Smooth muscle cell (in vitro differentiated cells): ENCODE measurements around the gene INPP5B. TPM values are rescaled to one million over a fixed set of nuclear protein-coding genes. Genes with fewer than 3 reads are reported as not detected.

ENCODE experiments used
- DNase-seq: peaks from one replicate; lab custom pipeline; 2025; ENCODE audit not compliant: unreplicated experiment; lab: John Stamatoyannopoulos, UW
- H2AFZ ChIP-seq: fragments of 200-600 bp; sonication (generic); 2 replicates; pipeline ENCODE4 v1.6.0; 2016; ENCODE audit warnings: antibody characterized with exemption, low read depth, mild to moderate bottlenecking
- H3F3A ChIP-seq: fragments of 200-600 bp; sonication (generic); 2 replicates; pipeline ENCODE4 v1.6.0; 2017; ENCODE audit warnings: antibody characterized with exemption, low read depth
- H3K27ac ChIP-seq: fragments of 200-600 bp; sonication (generic); 2 replicates; pipeline ENCODE4 v1.5.1; 2016; ENCODE audit warnings: low read depth, mild to moderate bottlenecking
- H3K27me3 ChIP-seq: fragments of 200-600 bp; sonication (generic); 2 replicates; pipeline ENCODE4 v1.6.1; 2016; ENCODE audit warnings: low read depth, mild to moderate bottlenecking
- H3K36me3 ChIP-seq: fragments of 200-600 bp; sonication (generic); 2 replicates; pipeline ENCODE4 v1.5.1; 2016; ENCODE audit warnings: low read depth
- H3K4me1 ChIP-seq: fragments of 200-600 bp; sonication (generic); 2 replicates; pipeline ENCODE4 v1.5.1; 2016; ENCODE audit warnings: low read depth
- H3K4me2 ChIP-seq: fragments of 200-600 bp; sonication (generic); 2 replicates; pipeline ENCODE4 v1.6.0; 2016; ENCODE audit warnings: mild to moderate bottlenecking
- H3K4me3 ChIP-seq: fragments of 200-600 bp; sonication (generic); 2 replicates; pipeline ENCODE4 v1.5.1; 2016; ENCODE audit warnings: mild to moderate bottlenecking
- H3K79me2 ChIP-seq: fragments of 200-600 bp; sonication (generic); 2 replicates; pipeline ENCODE4 v1.6.0; 2016; ENCODE audit warnings: low read depth, mild to moderate bottlenecking
- H3K9ac ChIP-seq: fragments of 200-600 bp; sonication (generic); 2 replicates; pipeline ENCODE4 v1.6.0; 2016; ENCODE audit warnings: low read depth
- H3K9me3 ChIP-seq: fragments of 200-600 bp; sonication (generic); replicated peaks from 2 replicates; pipeline ENCODE4 v1.5.1; 2016; ENCODE audit warnings: low read depth
- H4K20me1 ChIP-seq: fragments of 200-600 bp; sonication (generic); 2 replicates; pipeline ENCODE4 v1.6.0; 2016; ENCODE audit warnings: low read depth
- CTCF ChIP-seq: fragments of 200-600 bp; sonication (generic); IDR thresholded peaks from 2 replicates; pipeline ENCODE4 v1.5.1; 2017; ENCODE audit warnings: borderline replicate concordance, mild to moderate bottlenecking, antibody characterized with exemption; ENCODE audit not compliant: insufficient read depth, poor library complexity, severe bottlenecking
- WGBS: methylation state at CpG from one replicate; pipeline ENCODE4 v1.1.7; 2016; ENCODE audit warnings: low lambda C conversion rate; 5-methylcytosine and 5-hydroxymethylcytosine counted together
- polyA plus RNA-seq: library from polyadenylated mRNA; unstranded; fragments of >200 nt; fragmentation: Nextera tagmentation; extraction: Ambion mirVana; gene quantifications from 2 replicates; pipeline ENCODE4 v1.2.1, GENCODE V29; 2016
- total RNA-seq: library from RNA; depleted of rRNA; stranded (reverse); fragments of >200 nt; gene quantifications from 2 replicates; pipeline ENCODE4 v1.2.3, GENCODE V29; 2014

The INPP5B gene
- total and polyA plus RNA-seq, 2 experiments from 2014 or later: 6.7 to 11.0 TPM

DNA sequence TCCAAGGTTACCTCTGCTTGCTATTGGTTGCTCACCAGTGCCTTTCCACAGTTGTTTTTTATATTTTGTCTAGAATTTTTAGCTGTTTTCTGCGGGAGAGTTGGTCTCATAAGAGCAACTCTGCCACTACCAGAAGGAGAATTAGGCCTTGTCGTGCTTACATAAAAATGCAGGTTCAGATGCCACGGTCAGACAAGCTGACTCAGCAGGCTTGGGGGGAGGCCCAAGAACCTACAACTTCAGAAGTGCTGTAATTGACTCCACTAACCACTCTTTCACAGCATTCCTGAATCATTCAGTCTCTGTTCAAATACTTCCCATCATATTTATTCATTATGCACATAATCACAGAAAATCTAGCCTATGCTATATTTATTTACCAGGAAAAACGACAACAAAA is 115.7 kb downstream of the INPP5B start:
- Histone ChIP-seq H3K79me2 (no peaks in the 10 kb centered on the region), H3K4me1 (no peaks in the 10 kb centered on the region), H3K4me2 (no peak overlapping the region), H3K36me3 (peaks cover 25% of the 10 kb centered on the region), H3F3A (no peaks in the 10 kb centered on the region), H3K9ac (no peak overlapping the region), H3K4me3 (no peak overlapping the region), H4K20me1 (no peaks in the 10 kb centered on the region), H3K27me3 (no peaks in the 10 kb centered on the region), H3K9me3 (no peaks in the 10 kb centered on the region), H3K27ac (no peak overlapping the region), H2AFZ (no peak overlapping the region)
- no peak for DNase-seq
- TF ChIP-seq CTCF: no peak
- 98% methylated on average over 4 of the region's 4 CpGs for WGBS

DNA sequence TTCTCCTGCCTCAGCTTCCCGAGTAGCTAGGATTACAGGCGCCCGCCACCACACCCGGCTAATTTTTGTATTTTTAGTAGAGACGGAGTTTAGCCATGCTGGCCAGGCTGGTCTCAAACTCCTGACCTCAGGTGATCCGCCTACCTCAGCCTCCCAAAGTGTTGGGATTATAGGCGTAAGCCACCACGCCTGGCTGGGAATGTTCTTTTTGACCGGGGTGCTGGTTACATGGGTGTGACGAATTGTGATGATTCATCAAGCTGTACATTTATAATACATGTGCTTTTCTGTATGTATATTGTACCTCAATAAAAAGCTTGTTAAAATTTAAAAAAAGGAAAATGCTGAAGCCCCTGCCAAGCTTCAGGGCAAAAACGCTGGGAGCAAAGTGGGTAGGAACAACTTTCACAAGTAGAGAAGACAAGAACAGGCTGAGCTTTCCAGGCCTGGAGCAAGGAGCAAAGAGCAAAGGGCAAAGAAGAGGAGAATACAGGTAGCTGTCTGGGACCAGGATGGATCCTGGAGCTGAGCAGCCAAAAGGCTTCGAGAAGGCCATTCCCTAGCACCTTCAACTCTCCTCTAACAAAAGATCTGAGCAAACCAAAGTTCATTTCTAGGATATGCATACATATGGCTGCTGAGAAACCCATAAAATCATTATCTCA is 118.3 kb downstream of the INPP5B start:
- no peak overlapping the region for H3K4me2 ChIP-seq
- H2AFZ ChIP-seq: no peak overlapping the region
- TF ChIP-seq CTCF: no peak
- H3K9me3 ChIP-seq: no peaks in the 10 kb centered on the region
- no peaks in the 10 kb centered on the region for H3K27me3 ChIP-seq
- no peak overlapping the region for H3K27ac ChIP-seq
- H3K9ac ChIP-seq: no peak overlapping the region
- H3F3A ChIP-seq: no peaks in the 10 kb centered on the region
- peaks cover 16% of the 10 kb centered on the region for H3K36me3 ChIP-seq
- WGBS: 99% methylated on average over 12 of the region's 12 CpGs
- H4K20me1 ChIP-seq: no peaks in the 10 kb centered on the region
- no peaks in the 10 kb centered on the region for H3K4me1 ChIP-seq
- no peaks in the 10 kb centered on the region for H3K79me2 ChIP-seq
- DNase-seq: no peak
- no peak overlapping the region for H3K4me3 ChIP-seq

DNA sequence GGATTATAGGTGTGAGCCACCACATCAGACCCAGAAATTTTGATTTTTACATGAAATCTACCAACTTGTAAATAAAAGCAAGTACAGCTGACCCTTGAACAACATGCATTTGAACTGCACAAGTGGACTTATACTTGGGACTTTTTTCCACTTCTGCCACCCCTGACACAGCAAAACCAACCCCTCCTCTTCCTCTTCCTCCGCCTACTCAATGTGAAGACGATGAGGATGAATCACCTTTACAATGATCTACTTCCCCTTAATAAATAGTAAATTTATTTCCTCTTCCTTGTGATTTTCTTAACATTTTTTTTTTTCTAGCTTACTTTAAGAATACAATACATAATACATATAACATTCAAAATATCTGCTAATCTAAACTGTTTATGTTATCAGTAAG is 121.3 kb downstream of the INPP5B start:
- no peaks in the 10 kb centered on the region for H4K20me1 ChIP-seq
- no peak overlapping the region for H3K4me2 ChIP-seq
- no peak overlapping the region for H2AFZ ChIP-seq
- H3K36me3 ChIP-seq: peaks cover 8% of the 10 kb centered on the region
- TF ChIP-seq CTCF: no peak
- no peak overlapping the region for H3K9ac ChIP-seq
- H3K27ac ChIP-seq: no peak overlapping the region
- no peak for DNase-seq
- no peaks in the 10 kb centered on the region for H3K27me3 ChIP-seq
- H3K4me1 ChIP-seq: no peaks in the 10 kb centered on the region
- WGBS: 100% methylated on average over 2 of the region's 2 CpGs
- no peaks in the 10 kb centered on the region for H3K79me2 ChIP-seq
- H3K9me3 ChIP-seq: no peaks in the 10 kb centered on the region
- no peaks in the 10 kb centered on the region for H3F3A ChIP-seq
- H3K4me3 ChIP-seq: no peak overlapping the region

DNA sequence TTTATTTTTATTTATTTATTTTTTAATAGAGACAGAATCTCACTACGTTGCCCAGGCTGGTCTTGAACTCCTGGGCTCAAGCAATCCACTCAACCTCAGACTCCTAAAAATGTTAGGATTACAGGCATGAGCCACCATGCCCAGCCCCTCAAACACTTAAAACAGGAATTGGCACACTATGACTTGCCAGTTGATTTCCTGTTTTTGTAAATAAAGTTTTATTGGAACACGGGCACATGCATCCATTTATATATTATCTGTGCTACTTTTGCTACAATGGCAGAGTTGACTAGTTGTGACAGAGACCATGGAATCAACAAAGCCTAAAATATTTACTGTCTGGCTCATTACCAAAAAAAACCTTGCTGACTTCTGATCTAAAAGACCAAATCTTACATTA is 122.9 kb downstream of the INPP5B start:
- Histone ChIP-seq H3F3A (no peaks in the 10 kb centered on the region), H3K27me3 (no peaks in the 10 kb centered on the region), H4K20me1 (no peaks in the 10 kb centered on the region), H3K4me1 (no peaks in the 10 kb centered on the region), H3K9ac (no peak overlapping the region), H3K9me3 (no peaks in the 10 kb centered on the region), H3K27ac (no peak overlapping the region), H3K4me3 (no peak overlapping the region), H3K36me3 (peaks cover 7% of the 10 kb centered on the region), H3K79me2 (no peaks in the 10 kb centered on the region), H3K4me2 (no peak overlapping the region), H2AFZ (no peak overlapping the region)
- DNase-seq: no peak
- 95% methylated on average over 2 of the region's 2 CpGs for WGBS
- TF ChIP-seq CTCF: no peak
